ENCODE results near the gene HABP2. TPM values are rescaled to one million over a fixed set of nuclear protein-coding genes. Genes with fewer than 3 reads are reported as not detected.

Gene HABP2
- not detected in 2 replicates for total RNA-seq

DNA sequence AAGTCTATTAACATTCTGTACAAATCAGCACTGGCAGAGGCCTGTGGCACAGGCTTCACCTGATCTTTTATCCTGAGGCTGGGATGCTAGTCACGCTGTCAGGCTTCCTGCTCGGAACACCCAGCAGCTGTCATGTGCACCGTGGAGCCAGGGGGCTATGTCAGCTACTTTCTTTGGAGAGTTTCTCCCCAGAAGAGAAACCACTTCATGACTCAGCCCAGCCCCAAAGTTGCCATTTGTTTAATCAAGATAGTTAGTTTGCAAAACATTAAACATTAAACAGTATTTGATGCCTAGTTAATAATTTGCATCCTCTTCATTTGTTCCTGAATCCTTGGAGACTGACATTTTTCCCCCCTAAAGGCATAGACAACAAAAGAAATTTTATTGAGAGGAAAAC is at the start of gene HABP2:
HABP2 (plus strand) TSS at position 353 of the 400 bp plus-strand sequence. CDS start 69 bp downstream, outside the sequence.

Other genes with a start within 250 kb of the HABP2 start
- gene NRAP, start 111.0 kb downstream of the HABP2 start, total RNA-seq, result not detected in 2 replicates
- 18.0 and 28.9 TPM in 2 replicates for gene CASP7, start 126.9 kb downstream of the HABP2 start, total RNA-seq
- gene PLEKHS1, start 198.6 kb downstream of the HABP2 start, total RNA-seq, result not detected in 2 replicates

All from uterine smooth muscle cell (primary cell).